GM12878 (cell line): ENCODE data around the gene ZNF215. TPM values are rescaled to one million over a fixed set of nuclear protein-coding genes. Genes with fewer than 3 reads are reported as not detected.

Source experiments
- ATAC-seq: fragments of 200-7000 bp; cut with Tn5 transposase; 3 replicates; pipeline ENCODE4 v1.9.1; 2020; ENCODE audit warnings: mild to moderate bottlenecking, moderate library complexity
- BruUV-seq: library from RNA; stranded (reverse); fragments of 400-500 nt; replicated peaks from 2 replicates; lab custom pipeline; 2021; lab: Mats Ljungman, UMichigan
- CTCF ChIA-PET: fragments of 300-600 bp; sonication (Branson Sonifier 250); formaldehyde crosslinking; extraction: SDS; loops from one replicate; lab custom pipeline; 2021; ENCODE audit warnings: inconsistent platforms; lab: Yijun Ruan, JAX
- POLR2A ChIA-PET: fragments of 350-600 bp; formaldehyde crosslinking; extraction: SDS; loops from one replicate; lab custom pipeline; 2021; ENCODE audit warnings: inconsistent platforms; lab: Charles Lee
- RAD21 ChIA-PET: fragments of 300-600 bp; sonication (Branson Sonifier 250); formaldehyde crosslinking; loops from one replicate; lab custom pipeline; 2023; ENCODE audit warnings: antibody characterized with exemption; ENCODE audit not compliant: unreplicated experiment; lab: Charles Lee
- SMC1A ChIA-PET: fragments of 300-600 bp; sonication (Branson Sonifier 250); formaldehyde crosslinking; loops from one replicate; lab custom pipeline; 2023; ENCODE audit not compliant: unreplicated experiment, uncharacterized antibody; lab: Charles Lee
- DNase-seq: peaks from one replicate; pipeline ENCODE4 v3.0.0-alpha.2; 2011; ENCODE audit warnings: low read depth, low spot score
- FAIRE-seq: peaks from 3 replicates; lab custom pipeline; 2011; peaks lifted over from hg19 to GRCh38; lab: Jason Lieb, UNC
- H2AFZ ChIP-seq: 2 replicates; pipeline ENCODE4 v1.6.0; 2011; ENCODE audit warnings: low read depth, low read length, control low read depth; ENCODE audit not compliant: control insufficient read depth
- H3K27ac ChIP-seq: 2 replicates; pipeline ENCODE4 v1.5.1; 2011; ENCODE audit warnings: control low read depth; ENCODE audit not compliant: control insufficient read depth, insufficient read depth
- H3K27me3 ChIP-seq, 2 experiments: replicated peaks in 1 of 2; 2 replicates each; pipeline versions ENCODE4 v1.6.0 to v1.6.1; 2011; ENCODE audit warnings: low read length in 1 of 2; ENCODE audit not compliant: control insufficient read depth in 2 of 2, insufficient read depth in 2 of 2
- H3K36me3 ChIP-seq, 2 experiments: 2 replicates each; pipeline ENCODE4 v1.5.1; 2011; ENCODE audit warnings: low read length in 1 of 2; ENCODE audit not compliant: control insufficient read depth in 2 of 2, insufficient read depth in 2 of 2
- H3K4me1 ChIP-seq: 2 replicates; pipeline ENCODE4 v1.6.1; 2011; ENCODE audit warnings: mild to moderate bottlenecking, low read length, moderate library complexity, mixed read lengths; ENCODE audit not compliant: control insufficient read depth, insufficient read depth
- H3K4me2 ChIP-seq: 2 replicates; pipeline ENCODE4 v1.6.0; 2011; ENCODE audit warnings: control low read depth; ENCODE audit not compliant: control insufficient read depth, insufficient read depth
- H3K4me3 ChIP-seq: fragments of 200-600 bp; sonication (generic); 2 replicates; pipeline ENCODE4 v1.5.1; 2016
- H3K79me2 ChIP-seq: 2 replicates; pipeline ENCODE4 v1.6.0; 2011; ENCODE audit warnings: low read length; ENCODE audit not compliant: control insufficient read depth, insufficient read depth
- H3K9ac ChIP-seq: 2 replicates; pipeline ENCODE4 v1.8.0; 2011; ENCODE audit warnings: low read length, control low read depth, mixed read lengths; ENCODE audit not compliant: control insufficient read depth, insufficient read depth
- H3K9me3 ChIP-seq: replicated peaks from 3 replicates; pipeline ENCODE4 v1.5.1; 2011; ENCODE audit warnings: mild to moderate bottlenecking, low read length; ENCODE audit not compliant: control insufficient read depth, insufficient read depth
- H4K20me1 ChIP-seq: 2 replicates; pipeline ENCODE4 v1.6.0; 2011; ENCODE audit not compliant: control insufficient read depth, insufficient read depth
- CBFB ChIP-seq: IDR thresholded peaks from 2 replicates; pipeline ENCODE4 v1.6.1; 2016; ENCODE audit warnings: antibody characterized with exemption, low read depth
- CEBPZ ChIP-seq: fragments of 150-350 bp; IDR thresholded peaks from 2 replicates; pipeline ENCODE4 v1.6.1; 2016; ENCODE audit warnings: low read depth, low read length
- CUX1 ChIP-seq: IDR thresholded peaks from 2 replicates; pipeline ENCODE4 v1.6.1; 2012; ENCODE audit warnings: improper control_type of control experiment, low read depth, low read length; ENCODE audit not compliant: insufficient replicate concordance
- RAD51 ChIP-seq: fragments of 450-650 bp; IDR thresholded peaks from 2 replicates; pipeline ENCODE4 v1.6.1; 2016; ENCODE audit warnings: moderate library complexity, mild to moderate bottlenecking, inconsistent platforms
- RBBP5 ChIP-seq: fragments of 200-600 bp; sonication (generic); conservative IDR thresholded peaks from 2 replicates; pipeline ENCODE4 v1.6.1; 2016
- ZBTB33 ChIP-seq: fragments of 450-650 bp; IDR thresholded peaks from 2 replicates; pipeline ENCODE4 v1.6.1; 2017; ENCODE audit warnings: mild to moderate bottlenecking
- ZBTB4 ChIP-seq: fragments of 450-650 bp; formaldehyde crosslinking; IDR thresholded peaks from 2 replicates; pipeline ENCODE4 v1.4.0; 2022; ENCODE audit warnings: mild to moderate bottlenecking, moderate library complexity
- WGBS: methylation state at CpG from one replicate; pipeline ENCODE4 v1.1.6; 2016; ENCODE audit warnings: low lambda C conversion rate; ENCODE audit not compliant: insufficient replicate concordance, insufficient coverage; ENCODE audit errors: missing lambda C conversion rate; 5-methylcytosine and 5-hydroxymethylcytosine counted together
- in situ Hi-C: fragments of 300-500 bp; cut with MboI; formaldehyde crosslinking; loops from 9 replicates; pipeline ENCODE4 v1.14.3; 2018; ENCODE audit warnings: mixed read lengths
- intact Hi-C: fragments of 100-400 bp; cut with micrococcal nuclease; formaldehyde crosslinking; loops from one replicate; pipeline ENCODE4 v1.14.2; 2022; ENCODE audit not compliant: unreplicated experiment
- polyA plus RNA-seq, 11 experiments: library from polyadenylated mRNA; depleted of rRNA in 4 of 11; unstranded in 6 of 11; stranded (reverse) in 5 of 11; fragments of >200 nt; fragmentation: Nextera tagmentation in 4 of 11; fragmentation: Illumina TruSeq in 1 of 11; extraction: Ambion mirVana in 4 of 11; extraction: Trizol in 1 of 11; gene quantifications; 1 replicate in 1 of 11; 2 replicates in 10 of 11; pipeline versions ENCODE4 v1.2.1 to v1.2.3, GENCODE V29; 2011 to 2016; ENCODE audit warnings: inconsistent platforms in 2 of 11, missing spikeins in 2 of 11, low read depth in 1 of 11
- total RNA-seq, 4 experiments: library from RNA; depleted of rRNA in 3 of 4; stranded (reverse); fragments of >200 nt in 3 of 4; fragmentation: Illumina TruSeq in 1 of 4; extraction: Trizol in 1 of 4; gene quantifications; 2 replicates each; pipeline versions ENCODE4 v1.2.1 to v1.2.3, GENCODE V29; 2013 to 2021

ZNF215 gene
- total and polyA plus RNA-seq, 10 of the 15 experiments (the other 5 are each of a cell fraction or from before 2014, with no cell fraction given): 1.5 to 3.7 (median 2.3) TPM

- TF ChIP-seq CEBPZ (no peak), RBBP5 (no peak)
These were observed at the start of gene ZNF215 (continued) for GRCh38 chr11:6926208-6927029.

- SMC1A ChIA-PET: interaction anchor here (0.9 kb wide), 1 partner anchor 23 kb away, joined by 3 read pairs; no protein-coding TSS in a partner anchor
- intact Hi-C loops: no loop called here
- TF ChIP-seq ZBTB33 (no peak), RAD51 (no peak), ZBTB4 (no peak), CBFB (no peak), CUX1 (no peak)
These were observed 49.3 kb upstream of the ZNF215 start for GRCh38 chr11:6876914-6877313.

More at GRCh38 chr11:6876914-6877313, 49.3 kb upstream of the ZNF215 start:
- in situ Hi-C loops: no loop called here
- POLR2A ChIA-PET: no interaction called here
- Histone ChIP-seq H3K36me3 (no peaks in the 10 kb centered on the region), H4K20me1 (no peaks in the 10 kb centered on the region), H3K9me3 (no peaks in the 10 kb centered on the region), H3K79me2 (no peaks in the 10 kb centered on the region), H3K27ac (no peak overlapping the region), H3K4me2 (no peak overlapping the region), H3K4me3 (no peak overlapping the region), H3K27me3 (no peaks in the 10 kb centered on the region), H2AFZ (no peak overlapping the region), H3K4me1 (no peaks in the 10 kb centered on the region), H3K9ac (no peak overlapping the region)
- BruUV-seq: no TSS peak
- no peak for DNase-seq
- RAD21 ChIA-PET: no interaction called here
- CTCF ChIA-PET: no interaction called here
- ATAC-seq: peak; percentile 68
- 15% methylated on average over 3 of the region's 3 CpGs for WGBS
- no peak for FAIRE-seq
